Nephron progenitor cell (in vitro differentiated cells): ENCODE measurements around the gene SLC43A2.

Source experiments
- DNase-seq: peaks from one replicate; pipeline ENCODE4 v3.0.0; 2021
- H3K27ac Mint-ChIP-seq: 2 replicates; pipeline ENCODE4 v1.8.0; 2021; ENCODE audit warnings: mild to moderate bottlenecking, moderate library complexity, mixed read lengths
- H3K27me3 Mint-ChIP-seq: 2 replicates; pipeline ENCODE4 v1.8.0; 2021; ENCODE audit warnings: mild to moderate bottlenecking, low read depth, mixed read lengths; ENCODE audit not compliant: poor library complexity
- H3K36me3 Mint-ChIP-seq: 2 replicates; pipeline ENCODE4 v1.8.0; 2021; ENCODE audit warnings: low read depth, mixed read lengths
- H3K4me1 Mint-ChIP-seq: 2 replicates; pipeline ENCODE4 v1.8.0; 2021; ENCODE audit warnings: mixed read lengths
- H3K4me3 Mint-ChIP-seq: 2 replicates; pipeline ENCODE4 v1.8.0; 2021; ENCODE audit warnings: mild to moderate bottlenecking, moderate library complexity, mixed read lengths
- H3K9me3 Mint-ChIP-seq: 2 replicates; pipeline ENCODE4 v1.8.0; 2021; ENCODE audit warnings: mild to moderate bottlenecking, moderate library complexity, mixed read lengths
- TF ChIP-seq, protein P1 (sequence below): fragments of 200-600 bp; sonication (generic); IDR thresholded peaks from 2 replicates; pipeline ENCODE4 v1.5.0; 2021; ENCODE audit warnings: antibody characterized with exemption

Gene SLC43A2

DNA sequence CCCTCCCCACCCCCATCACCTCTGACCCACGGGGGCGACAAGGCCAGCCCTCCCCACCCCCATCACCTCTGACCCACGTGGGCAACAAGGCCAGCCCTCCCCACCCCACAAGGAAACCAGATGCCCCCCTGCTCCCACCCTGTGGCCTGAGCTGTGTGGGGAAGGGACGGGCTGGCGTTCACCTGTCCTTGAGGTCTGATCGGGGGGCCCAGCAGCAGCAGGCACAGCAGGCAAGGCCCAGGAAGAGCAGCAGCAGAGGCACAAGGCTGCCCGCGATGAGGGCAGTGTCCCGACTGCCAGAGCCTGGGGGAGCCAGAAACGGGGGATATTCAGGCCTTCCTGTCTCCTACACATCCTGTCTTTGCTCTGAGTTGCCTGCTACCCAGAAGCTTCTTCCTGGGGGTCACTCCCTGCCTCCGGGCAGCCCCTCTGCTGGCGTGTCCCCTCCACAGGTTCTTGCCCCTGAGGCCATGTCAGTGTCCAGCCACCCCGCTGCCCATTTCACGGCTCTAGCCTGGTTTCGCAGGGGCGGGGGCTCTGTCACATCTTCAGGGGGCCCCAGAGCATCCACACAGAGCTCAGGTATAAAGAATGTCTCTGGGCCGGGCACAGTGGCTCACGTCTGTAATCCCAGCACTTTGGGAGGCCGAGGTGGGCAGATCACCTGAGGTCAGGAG lies 10.1 kb upstream of the SLC43A2 start:
- Mint-ChIP-seq H3K9me3 (no peaks in the 10 kb centered on the region), H3K4me1 (peaks cover 30% of the 10 kb centered on the region), H3K27me3 (peaks cover 23% of the 10 kb centered on the region), H3K36me3 (no peaks in the 10 kb centered on the region), H3K4me3 (no peak overlapping the region), H3K27ac (no peak overlapping the region)
- TF ChIP-seq, protein P1, sequence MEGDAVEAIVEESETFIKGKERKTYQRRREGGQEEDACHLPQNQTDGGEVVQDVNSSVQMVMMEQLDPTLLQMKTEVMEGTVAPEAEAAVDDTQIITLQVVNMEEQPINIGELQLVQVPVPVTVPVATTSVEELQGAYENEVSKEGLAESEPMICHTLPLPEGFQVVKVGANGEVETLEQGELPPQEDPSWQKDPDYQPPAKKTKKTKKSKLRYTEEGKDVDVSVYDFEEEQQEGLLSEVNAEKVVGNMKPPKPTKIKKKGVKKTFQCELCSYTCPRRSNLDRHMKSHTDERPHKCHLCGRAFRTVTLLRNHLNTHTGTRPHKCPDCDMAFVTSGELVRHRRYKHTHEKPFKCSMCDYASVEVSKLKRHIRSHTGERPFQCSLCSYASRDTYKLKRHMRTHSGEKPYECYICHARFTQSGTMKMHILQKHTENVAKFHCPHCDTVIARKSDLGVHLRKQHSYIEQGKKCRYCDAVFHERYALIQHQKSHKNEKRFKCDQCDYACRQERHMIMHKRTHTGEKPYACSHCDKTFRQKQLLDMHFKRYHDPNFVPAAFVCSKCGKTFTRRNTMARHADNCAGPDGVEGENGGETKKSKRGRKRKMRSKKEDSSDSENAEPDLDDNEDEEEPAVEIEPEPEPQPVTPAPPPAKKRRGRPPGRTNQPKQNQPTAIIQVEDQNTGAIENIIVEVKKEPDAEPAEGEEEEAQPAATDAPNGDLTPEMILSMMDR: no peak
- no peak for DNase-seq

DNA sequence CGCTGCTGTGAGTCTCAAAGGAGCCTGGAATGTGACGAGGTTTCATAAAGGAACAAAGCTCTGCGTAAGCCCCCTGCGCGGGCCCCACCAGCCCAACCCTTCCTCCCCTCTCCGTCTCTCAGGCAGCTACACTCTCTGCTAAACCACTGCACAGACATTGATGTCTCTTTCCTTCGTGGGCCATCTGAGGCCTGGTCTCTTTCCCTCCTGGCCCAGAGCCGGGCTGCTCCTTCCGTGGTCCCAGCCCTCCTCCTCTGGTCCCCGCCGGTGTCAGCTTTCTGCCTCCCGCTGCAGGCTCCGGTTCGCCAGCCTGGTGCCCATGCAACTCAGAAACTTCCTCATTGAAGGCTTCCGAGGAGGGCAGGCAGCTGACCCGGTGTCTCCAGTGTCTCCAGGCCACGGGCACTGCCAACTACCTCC lies 9.5 kb upstream of the SLC43A2 start:
- H3K27me3 Mint-ChIP-seq: peaks cover 23% of the 10 kb centered on the region
- peak overlapping the region; percentile 93 for H3K27ac Mint-ChIP-seq
- H3K36me3 Mint-ChIP-seq: no peaks in the 10 kb centered on the region
- H3K4me3 Mint-ChIP-seq: peak overlapping the region; percentile 55
- H3K4me1 Mint-ChIP-seq: peaks cover 30% of the 10 kb centered on the region
- peak; percentile 50 for DNase-seq
- TF ChIP-seq, protein P1: no peak
- no peaks in the 10 kb centered on the region for H3K9me3 Mint-ChIP-seq

DNA sequence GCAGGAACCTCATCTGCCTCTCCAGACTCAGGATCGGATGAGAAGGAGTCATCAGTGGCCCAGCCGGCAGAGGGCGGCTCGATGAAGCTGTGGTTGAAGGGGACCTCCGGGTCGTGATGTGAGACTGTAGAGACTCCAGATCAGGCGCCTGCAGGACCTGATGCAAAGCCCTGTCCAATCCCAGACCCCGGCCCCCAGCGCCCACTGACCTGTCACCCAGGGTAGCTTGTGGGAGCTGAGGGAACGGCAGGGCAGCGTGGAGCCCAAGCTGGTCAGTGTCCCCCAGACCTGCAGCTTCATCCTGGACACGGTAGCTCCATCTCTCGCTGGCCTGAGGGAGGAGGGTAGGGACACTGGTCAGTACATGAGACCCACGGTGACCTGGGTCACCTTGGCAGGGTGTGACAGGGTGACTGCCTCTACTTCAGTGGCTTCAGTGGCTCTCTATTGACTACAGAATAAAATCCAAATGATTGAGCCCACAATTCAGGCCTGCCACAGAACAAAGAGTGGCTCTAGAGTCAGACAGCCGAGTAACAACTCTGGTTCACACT lies 8.2 kb upstream of the SLC43A2 start:
- H3K4me3 Mint-ChIP-seq: no peak overlapping the region
- H3K27ac Mint-ChIP-seq: no peak overlapping the region
- H3K9me3 Mint-ChIP-seq: no peaks in the 10 kb centered on the region
- TF ChIP-seq, protein P1: no peak
- no peaks in the 10 kb centered on the region for H3K36me3 Mint-ChIP-seq
- no peak for DNase-seq
- peaks cover 30% of the 10 kb centered on the region for H3K4me1 Mint-ChIP-seq
- peaks cover 20% of the 10 kb centered on the region for H3K27me3 Mint-ChIP-seq

DNA sequence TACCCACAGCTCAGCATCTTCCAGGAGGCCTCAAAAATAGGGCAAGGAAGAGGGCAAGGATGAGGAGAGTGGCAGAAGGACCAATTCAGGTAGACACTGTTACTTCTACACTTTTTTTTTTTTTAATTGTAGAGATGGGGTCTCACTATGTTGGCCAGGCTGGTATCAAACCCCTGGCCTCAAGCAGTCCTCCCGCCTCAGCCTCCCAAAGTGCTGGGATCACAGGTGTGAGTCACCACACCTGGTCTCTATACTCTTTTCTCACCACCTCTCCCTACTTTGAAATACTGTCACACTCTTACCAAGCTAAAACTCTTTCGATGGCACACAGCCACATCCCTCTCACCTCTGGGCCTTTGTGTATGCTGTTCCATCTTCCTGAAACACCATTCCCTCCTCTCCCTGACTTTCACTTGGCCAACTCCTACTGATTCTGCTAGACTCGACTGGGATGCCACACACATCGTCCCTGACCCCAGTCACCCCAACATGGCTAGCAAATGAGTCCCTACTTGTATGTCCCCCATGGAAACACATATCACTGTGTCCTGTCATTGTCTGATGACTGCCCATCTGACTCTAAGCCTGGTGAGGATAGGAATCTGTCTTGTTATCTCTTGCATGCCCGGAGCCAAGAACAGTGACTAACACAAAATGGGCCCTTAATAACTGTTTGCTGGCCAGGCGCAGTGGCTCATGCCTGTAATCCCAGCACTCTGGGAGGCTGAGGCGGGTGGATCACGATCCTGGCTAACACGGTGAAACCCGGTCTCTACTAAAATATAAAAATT lies 7.2 kb upstream of the SLC43A2 start:
- Mint-ChIP-seq H3K4me1 (peaks cover 25% of the 10 kb centered on the region), H3K27me3 (peaks cover 20% of the 10 kb centered on the region), H3K27ac (no peak overlapping the region), H3K4me3 (no peak overlapping the region), H3K36me3 (no peaks in the 10 kb centered on the region), H3K9me3 (no peaks in the 10 kb centered on the region)
- TF ChIP-seq, protein P1: no peak
- no peak for DNase-seq

DNA sequence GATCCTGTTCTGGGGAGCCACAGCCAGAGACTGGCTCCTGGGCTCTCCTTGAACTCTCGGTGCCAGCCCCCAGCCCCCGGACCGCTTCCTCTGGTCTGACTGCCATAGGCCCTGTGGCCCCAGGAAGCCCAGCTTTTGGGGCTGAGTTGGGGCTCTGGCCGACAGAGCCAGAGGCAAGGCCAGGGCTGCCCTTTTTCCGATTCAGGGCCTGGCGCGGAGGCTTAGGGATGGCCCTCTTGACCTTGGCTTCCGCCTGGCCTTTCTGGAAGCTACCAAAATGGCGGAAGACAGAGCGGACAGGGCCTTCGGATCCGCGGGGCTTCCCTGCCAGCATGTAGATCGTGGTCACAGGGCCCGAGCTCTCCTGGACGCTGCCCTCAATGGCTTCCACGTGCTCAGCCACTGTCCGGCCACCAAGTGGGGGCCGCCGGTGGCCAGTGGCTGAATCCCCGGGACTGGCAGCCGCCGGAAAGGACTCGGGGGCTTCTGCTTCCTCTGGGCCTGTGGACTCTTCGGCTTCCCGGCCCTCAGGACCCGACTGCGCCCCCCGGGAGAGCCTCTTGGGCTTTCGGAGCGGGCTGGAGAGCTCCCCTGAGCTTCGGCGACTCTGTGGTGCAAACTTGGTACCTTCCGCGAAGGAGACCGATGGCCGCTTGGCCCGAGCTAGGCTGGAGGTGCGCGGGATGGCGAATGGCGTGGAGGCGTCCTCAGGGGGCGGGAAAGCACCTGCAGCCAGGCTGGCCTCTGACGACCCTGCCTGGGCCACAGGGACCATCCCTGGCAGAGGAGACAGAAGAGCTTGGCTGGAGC lies 6.4 kb upstream of the SLC43A2 start:
- H3K4me3 Mint-ChIP-seq: no peak overlapping the region
- H3K4me1 Mint-ChIP-seq: peaks cover 27% of the 10 kb centered on the region
- TF ChIP-seq, protein P1: no peak
- H3K9me3 Mint-ChIP-seq: no peaks in the 10 kb centered on the region
- no peaks in the 10 kb centered on the region for H3K36me3 Mint-ChIP-seq
- H3K27me3 Mint-ChIP-seq: peaks cover 26% of the 10 kb centered on the region
- no peak for DNase-seq
- no peak overlapping the region for H3K27ac Mint-ChIP-seq
